Neural crest cell (in vitro differentiated cells): ENCODE measurements around the gene ZFP92. TPM values are rescaled to one million over a fixed set of nuclear protein-coding genes. Genes with fewer than 3 reads are reported as not detected.

ENCODE experiments used
- DNase-seq: peaks from one replicate; pipeline ENCODE4 v3.0.0; 2021; ENCODE audit warnings: low read depth, mixed read lengths, low spot score
- H3K27ac Mint-ChIP-seq: one replicate; pipeline ENCODE4 v1.8.0; 2021; ENCODE audit warnings: mild to moderate bottlenecking, mixed read lengths; ENCODE audit not compliant: unreplicated experiment
- H3K27me3 Mint-ChIP-seq: 2 replicates; pipeline ENCODE4 v1.8.0; 2021; ENCODE audit warnings: low read depth, mild to moderate bottlenecking, mixed read lengths
- H3K36me3 Mint-ChIP-seq: 2 replicates; pipeline ENCODE4 v1.8.0; 2021; ENCODE audit warnings: low read depth, mild to moderate bottlenecking, mixed read lengths
- H3K4me1 Mint-ChIP-seq: 2 replicates; pipeline ENCODE4 v1.8.0; 2021; ENCODE audit warnings: mixed read lengths
- H3K4me3 Mint-ChIP-seq: one replicate; pipeline ENCODE4 v1.8.0; 2021; ENCODE audit warnings: mild to moderate bottlenecking, mixed read lengths
- H3K9me3 Mint-ChIP-seq: 2 replicates; pipeline ENCODE4 v1.8.0; 2021; ENCODE audit warnings: mixed read lengths
- total RNA-seq: library from RNA; stranded (reverse); gene quantifications from 2 replicates; pipeline ENCODE4 v1.2.1, GENCODE V29; 2021
- TF ChIP-seq, protein P1 (sequence below): fragments of 200-600 bp; sonication (generic); conservative IDR thresholded peaks from 2 replicates; pipeline ENCODE4 v1.5.0; 2021; ENCODE audit warnings: antibody characterized with exemption, mild to moderate bottlenecking

ZFP92 gene
- total RNA-seq, 1 donor from 2014 or later = 0.23 TPM

DNA sequence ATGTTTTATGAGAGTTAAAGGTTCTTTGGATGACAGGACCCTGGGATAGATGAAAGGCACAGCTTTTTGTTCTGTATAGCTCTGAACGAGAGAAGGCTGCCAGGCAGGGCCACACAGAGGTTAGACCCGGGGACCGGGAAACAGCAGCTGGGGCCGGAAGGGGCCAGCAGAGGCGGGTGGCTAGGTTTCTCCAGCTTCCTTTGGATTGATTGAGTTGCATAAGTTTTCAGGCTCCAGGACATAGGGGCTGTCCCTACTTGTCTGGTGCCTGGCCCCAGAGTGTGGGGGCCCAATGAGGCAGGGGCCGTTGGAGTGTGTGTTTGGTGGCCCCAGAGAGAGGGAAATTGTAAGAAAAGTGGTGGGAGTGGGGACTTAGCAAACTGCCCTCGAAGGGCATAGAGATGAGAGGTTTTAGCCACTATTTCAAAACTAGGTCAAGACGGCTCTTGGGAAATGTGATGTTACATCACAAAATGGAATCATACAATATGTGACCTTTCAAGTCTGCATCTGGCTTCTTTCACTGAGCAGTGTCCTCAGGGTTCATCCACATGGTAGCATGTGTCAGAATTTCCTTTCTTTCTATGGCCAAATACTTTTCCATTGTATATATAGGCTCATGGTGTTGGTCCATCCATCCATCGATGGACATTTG, 3.7 kb downstream of the ZFP92 start:
- Mint-ChIP-seq H3K4me1 (peaks cover 13% of the 10 kb centered on the region), H3K27ac (no peak overlapping the region), H3K27me3 (peaks cover 13% of the 10 kb centered on the region), H3K4me3 (no peak overlapping the region), H3K36me3 (no peaks in the 10 kb centered on the region), H3K9me3 (no peaks in the 10 kb centered on the region)
- DNase-seq = no peak
- TF ChIP-seq, protein P1, sequence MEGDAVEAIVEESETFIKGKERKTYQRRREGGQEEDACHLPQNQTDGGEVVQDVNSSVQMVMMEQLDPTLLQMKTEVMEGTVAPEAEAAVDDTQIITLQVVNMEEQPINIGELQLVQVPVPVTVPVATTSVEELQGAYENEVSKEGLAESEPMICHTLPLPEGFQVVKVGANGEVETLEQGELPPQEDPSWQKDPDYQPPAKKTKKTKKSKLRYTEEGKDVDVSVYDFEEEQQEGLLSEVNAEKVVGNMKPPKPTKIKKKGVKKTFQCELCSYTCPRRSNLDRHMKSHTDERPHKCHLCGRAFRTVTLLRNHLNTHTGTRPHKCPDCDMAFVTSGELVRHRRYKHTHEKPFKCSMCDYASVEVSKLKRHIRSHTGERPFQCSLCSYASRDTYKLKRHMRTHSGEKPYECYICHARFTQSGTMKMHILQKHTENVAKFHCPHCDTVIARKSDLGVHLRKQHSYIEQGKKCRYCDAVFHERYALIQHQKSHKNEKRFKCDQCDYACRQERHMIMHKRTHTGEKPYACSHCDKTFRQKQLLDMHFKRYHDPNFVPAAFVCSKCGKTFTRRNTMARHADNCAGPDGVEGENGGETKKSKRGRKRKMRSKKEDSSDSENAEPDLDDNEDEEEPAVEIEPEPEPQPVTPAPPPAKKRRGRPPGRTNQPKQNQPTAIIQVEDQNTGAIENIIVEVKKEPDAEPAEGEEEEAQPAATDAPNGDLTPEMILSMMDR = no peak

DNA sequence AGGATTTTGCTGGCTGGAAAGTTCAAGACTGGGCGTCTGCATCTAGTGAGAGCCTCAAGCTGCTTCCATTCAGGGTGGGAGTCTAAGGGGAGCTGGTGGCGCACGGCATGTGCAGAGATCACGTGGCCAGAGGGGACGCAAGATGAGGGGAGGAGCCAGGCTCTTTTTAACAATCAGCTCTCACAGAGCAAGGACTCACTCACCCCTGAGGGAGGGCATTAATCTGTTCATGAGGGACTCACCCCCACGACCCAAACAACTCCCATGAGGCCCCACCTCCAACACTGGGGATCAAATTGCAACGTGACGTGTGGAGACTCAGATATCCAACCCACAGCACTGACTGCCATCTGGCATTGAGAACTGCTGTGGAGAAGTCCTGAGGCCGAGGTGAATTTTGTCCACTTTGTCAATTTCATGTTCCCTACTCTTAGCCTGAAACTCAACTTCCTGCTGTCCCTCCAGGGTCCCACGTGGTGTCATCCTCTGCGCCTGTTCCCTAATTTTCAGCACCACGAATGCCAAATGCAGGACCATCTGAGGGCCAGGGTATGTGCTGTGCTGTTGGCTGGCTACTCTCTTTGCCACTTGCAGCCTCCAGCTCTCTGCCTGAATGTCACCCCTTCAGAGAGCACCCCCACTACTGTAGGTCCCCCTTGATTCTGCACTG, 5.6 kb downstream of the ZFP92 start:
- TF ChIP-seq, protein P1 = no peak
- Mint-ChIP-seq H3K9me3 (no peaks in the 10 kb centered on the region), H3K4me3 (no peak overlapping the region)

DNA sequence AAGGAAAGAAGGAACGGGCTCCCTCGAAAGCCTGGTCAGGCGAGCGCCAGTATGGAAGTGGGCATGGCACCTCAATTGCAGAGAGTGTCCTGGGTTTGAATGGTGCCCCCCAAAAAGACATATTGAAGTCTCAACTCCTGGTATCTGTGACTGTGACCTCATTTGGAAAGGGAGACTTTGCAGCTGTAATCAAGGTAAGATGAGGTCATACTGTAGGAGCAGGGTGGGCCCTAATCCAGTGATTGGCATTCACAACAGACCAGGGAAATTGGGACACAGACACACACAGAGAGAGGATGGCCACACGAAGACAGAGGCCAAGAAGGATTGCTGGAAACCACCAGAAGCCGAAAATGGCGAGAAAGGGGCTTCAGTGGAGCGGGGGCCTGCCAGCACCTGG, 6.4 kb downstream of the ZFP92 start:
- TF ChIP-seq, protein P1 = no peak
- no peak overlapping the region for H3K27ac Mint-ChIP-seq
- no peaks in the 10 kb centered on the region for H3K9me3 Mint-ChIP-seq
- no peaks in the 10 kb centered on the region for H3K36me3 Mint-ChIP-seq
- peaks cover 5% of the 10 kb centered on the region for H3K4me1 Mint-ChIP-seq
- DNase-seq = no peak
- H3K4me3 Mint-ChIP-seq = no peak overlapping the region
- no peaks in the 10 kb centered on the region for H3K27me3 Mint-ChIP-seq

More for the DNA sequence above, 5.6 kb downstream of the ZFP92 start:
- no peaks in the 10 kb centered on the region for H3K36me3 Mint-ChIP-seq
- no peak for DNase-seq
- H3K27ac Mint-ChIP-seq = peak overlapping the region; percentile 19
- H3K4me1 Mint-ChIP-seq = peaks cover 5% of the 10 kb centered on the region
- peaks cover 6% of the 10 kb centered on the region for H3K27me3 Mint-ChIP-seq

DNA sequence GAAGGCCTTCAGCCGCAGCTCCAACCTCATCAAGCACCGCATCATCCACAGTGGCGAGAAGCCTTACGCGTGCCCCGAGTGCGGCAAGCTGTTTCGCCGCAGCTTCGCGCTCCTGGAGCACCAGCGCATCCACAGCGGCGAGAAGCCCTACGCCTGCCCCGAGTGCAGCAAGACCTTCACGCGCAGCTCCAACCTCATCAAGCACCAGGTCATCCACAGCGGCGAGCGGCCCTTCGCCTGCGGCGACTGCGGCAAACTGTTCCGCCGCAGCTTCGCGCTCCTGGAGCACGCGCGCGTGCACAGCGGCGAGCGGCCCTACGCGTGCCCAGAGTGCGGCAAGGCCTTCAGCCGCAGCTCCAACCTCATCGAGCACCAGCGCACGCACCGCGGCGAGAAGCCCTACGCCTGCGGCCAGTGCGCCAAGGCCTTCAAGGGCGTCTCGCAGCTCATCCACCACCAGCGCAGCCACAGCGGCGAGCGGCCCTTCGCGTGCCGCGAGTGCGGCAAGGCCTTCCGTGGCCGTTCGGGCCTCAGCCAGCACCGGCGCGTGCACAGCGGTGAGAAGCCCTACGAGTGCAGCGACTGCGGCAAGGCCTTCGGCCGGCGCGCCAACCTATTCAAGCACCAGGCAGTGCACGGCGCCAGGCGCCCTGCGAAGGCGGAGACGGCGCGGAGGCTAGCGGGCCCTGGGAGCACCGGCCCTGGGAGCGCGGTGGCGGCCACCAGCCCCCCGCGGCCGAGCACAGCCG, 9.8 kb downstream of the ZFP92 start:
- Mint-ChIP-seq H3K4me1 (peaks cover 5% of the 10 kb centered on the region), H3K27ac (no peak overlapping the region), H3K27me3 (no peaks in the 10 kb centered on the region), H3K9me3 (no peaks in the 10 kb centered on the region), H3K4me3 (no peak overlapping the region), H3K36me3 (no peaks in the 10 kb centered on the region)
- TF ChIP-seq, protein P1 = no peak
- DNase-seq = no peak

DNA sequence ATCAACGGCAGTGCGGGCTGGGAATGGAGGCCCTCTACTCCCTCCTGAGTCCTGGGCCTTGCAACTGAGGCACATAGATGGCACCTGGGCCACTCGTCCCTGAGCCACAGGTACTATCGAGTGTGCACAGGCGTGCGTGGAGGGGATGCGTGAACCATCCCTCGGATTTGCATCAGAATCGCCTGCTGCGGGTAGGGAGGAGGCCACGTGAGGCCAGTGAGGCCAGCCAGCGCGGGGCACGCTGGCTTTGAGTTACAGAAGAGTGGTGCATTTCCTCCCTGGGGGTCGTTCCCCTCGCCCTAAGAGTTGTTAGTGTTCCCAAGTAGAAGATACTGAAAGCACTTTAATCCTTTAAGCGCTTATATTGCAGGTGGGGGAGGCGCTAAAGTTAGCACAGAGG, 10.6 kb downstream of the ZFP92 start:
- Mint-ChIP-seq H3K9me3 (no peaks in the 10 kb centered on the region), H3K36me3 (no peaks in the 10 kb centered on the region), H3K4me1 (peaks cover 5% of the 10 kb centered on the region), H3K27ac (no peak overlapping the region), H3K27me3 (no peaks in the 10 kb centered on the region), H3K4me3 (no peak overlapping the region)
- DNase-seq = no peak
- TF ChIP-seq, protein P1 = no peak
